Ramos (cell line): ENCODE measurements around the gene MRPS10.

Experiments used
- in situ Hi-C: fragments of 300-500 bp; cut with MboI; formaldehyde crosslinking; loops from one replicate; pipeline ENCODE4 v1.14.3; 2022; ENCODE audit warnings: low sequenced_read_pairs; ENCODE audit not compliant: unreplicated experiment

The MRPS10 gene

GRCh38 chr6:42241915-42242314 is 24.3 kb upstream of the MRPS10 start:
- in situ Hi-C loops, result no loop called here

DNA sequence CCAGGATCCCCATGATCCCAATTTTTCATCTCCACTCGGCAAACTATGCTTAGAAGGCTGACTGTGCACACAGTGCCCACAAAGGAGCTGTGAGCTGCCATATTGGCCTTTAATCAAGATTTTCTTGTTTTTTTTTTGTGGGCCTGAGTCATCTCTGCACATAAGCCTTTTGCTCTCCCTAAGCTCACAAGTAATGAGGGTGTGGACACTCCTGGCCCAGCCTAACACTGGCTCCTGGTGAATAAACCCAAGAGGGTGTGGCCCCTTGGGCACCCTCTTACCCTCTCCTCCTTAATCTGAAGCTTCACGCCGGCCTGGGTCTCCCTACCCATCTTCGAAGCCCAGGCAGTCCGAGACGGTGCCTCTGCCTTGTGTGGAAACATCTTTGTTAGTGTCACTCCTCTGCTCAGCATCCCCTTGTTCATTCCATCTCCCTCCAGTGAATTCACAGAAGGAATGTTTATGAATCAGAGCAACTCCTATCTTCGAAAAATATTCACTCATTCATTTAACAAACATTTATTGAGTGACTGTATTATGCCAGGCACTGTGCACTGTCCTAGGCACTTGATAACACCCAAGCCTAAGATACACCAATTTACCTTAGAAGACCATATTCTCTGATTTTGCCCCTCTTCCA is 22.2 kb upstream of the MRPS10 start:
- in situ Hi-C loops, result no loop called here

- in situ Hi-C loops, result no loop called here
Observed at GRCh38 chr6:42239333-42239732, 21.7 kb upstream of the MRPS10 start.

DNA sequence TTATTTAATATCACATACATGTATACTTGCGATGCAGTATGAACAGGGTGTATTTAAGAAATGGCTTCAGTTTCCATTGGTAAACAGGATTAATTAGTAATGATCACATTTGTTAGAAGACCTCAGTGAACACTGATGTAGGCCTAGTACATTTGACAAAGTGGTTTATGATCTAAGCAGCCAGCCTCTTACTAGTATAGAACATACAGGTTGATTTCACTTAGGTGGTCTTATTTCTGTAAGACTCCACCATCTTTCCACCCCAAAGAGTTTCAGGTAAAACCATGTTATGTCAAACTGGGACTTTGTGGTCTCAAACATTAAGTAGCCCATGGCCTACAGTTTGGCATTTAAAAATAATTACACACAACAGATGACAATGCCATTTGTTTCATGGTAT is 20.2 kb upstream of the MRPS10 start:
- in situ Hi-C loops, result no loop called here

DNA sequence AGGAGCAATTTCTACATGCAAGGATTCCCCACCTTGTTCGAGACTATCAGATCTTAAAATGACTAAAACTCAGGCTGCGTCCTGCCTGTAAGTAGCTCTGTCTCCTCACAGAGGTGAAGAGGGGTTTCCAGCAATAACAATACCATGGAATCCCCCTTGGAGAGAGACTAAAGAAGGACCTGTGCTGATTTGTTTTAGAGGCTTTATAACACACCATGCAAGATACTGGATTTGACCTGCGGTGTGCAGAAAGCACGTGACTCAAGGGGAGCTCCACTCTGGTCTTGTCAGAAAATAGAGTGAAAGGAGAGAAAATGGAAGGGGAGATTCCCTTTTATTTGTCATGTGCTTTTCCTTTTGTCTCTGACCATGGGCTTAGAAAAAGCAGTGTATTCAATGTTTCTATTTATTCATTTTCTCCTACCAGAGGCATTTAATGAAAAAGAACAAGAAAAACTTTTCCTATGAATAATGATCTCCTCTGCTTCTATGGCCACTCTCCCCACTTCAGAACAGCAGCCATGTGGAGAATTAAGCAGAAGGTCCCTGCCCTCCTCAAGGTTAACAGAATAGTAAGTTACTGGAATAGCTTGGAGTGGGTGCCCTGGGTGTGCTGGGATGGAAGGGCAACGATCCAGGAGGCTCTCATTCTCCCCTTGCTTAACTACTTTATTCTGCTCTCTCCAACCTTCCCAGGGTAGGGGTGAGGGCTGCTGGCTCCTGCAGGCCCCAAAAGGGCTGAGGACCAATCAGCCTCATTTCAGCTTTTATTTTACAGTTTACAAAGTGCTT is 19.2 kb upstream of the MRPS10 start:
- in situ Hi-C loops, result no loop called here

DNA sequence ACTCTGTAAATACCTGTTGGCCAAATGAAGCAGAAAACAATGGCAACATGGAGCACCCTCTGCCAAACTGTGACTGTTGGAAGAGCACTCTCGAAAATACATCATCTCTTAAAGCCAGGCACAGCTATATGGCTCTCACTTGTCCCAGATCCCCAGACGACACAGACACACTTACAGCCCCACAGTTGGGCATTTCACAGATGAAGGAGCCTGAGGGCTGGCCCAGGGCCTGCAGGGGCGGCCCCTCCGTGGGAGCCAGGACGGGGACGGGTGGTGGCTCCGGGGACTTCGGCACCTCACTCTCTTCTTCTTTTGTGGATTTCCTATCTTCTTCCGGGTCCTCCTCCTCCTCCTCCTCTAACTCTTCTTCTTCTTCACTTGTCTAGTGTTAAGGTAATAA is 18.4 kb upstream of the MRPS10 start:
- in situ Hi-C loops, result no loop called here

- in situ Hi-C loops, result no loop called here
Observed at GRCh38 chr6:42232035-42232434, 14.4 kb upstream of the MRPS10 start.

DNA sequence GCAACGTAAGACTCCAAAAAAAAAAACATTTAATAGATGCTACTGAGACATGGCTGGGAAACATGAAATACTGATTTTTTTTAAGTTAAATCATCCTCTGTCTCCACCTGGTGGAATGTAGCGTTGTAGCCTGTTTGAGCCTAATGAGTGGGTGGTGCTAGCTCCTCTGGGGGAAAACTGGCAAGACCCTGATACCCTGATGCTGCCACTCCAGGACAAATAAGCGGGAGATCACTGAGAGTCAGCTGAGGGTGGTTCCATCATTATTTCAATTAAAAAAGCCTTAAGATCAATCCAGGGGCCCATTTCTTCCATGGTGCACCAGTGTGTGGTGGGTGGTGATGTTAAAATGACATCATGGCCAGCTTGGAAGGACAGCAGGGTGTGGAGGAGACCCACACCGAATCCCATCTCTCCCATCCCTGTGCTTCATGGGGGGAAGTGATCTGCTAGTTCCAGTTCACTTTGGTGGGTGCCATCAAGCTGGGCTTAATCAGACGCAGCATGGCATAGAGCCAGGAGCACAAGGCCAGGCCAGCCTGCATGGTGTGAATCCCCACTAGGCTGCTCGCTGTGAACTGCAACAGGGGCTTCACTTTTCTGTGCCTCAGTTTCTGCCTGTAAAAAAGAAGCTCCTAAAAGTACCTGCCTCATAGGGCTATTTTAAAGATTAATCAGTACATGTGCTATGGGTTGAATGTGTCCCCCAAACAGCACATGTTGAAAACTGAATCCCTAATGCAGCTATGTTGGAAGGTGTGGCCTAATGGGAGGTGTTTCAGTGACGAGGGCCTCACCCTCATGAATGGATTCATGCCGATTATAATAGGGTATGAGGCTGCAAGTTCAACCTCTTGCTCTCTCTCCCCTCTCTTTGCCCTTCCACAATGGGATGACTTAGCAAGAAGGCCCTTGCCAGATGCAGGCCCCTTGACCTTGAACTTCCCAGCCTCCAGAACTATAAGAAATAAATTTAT is 13.0 kb upstream of the MRPS10 start:
- in situ Hi-C loops, result no loop called here

DNA sequence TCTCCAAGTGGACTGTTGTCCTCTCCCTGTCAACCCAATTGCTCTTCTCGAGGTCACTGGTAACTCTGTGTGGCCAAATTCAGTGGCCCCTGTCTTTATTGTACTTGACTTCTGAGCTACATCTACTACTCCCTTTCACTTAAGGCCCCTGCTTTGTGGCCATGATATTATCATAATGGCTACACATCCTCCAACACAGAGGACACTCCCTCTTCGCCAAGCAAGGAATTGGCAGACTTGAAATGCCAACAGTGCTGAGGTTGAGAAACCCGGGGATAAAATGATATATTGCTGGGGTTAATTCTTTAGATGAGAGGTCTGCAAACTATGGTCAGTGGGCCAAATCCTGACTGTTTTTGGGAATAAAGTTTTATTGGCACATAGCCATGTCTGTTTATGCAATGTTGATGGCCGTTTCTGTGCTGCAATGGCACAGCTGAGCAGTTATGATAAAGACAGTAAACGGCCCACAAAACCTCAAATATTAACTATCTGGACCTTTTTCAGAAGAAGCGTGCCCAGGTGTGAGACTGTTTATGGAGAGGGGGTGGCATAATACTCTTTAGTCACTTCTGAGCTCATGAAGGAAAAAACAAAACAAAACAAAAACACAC is 12.0 kb upstream of the MRPS10 start:
- in situ Hi-C loops, result no loop called here

- in situ Hi-C loops, result no loop called here
Observed at GRCh38 chr6:42228305-42228704, 10.6 kb upstream of the MRPS10 start.

- in situ Hi-C loops, result no loop called here
Observed at GRCh38 chr6:42227173-42227850, 9.7 kb upstream of the MRPS10 start.

GRCh38 chr6:42226645-42227143 is 9.0 kb upstream of the MRPS10 start:
- in situ Hi-C loops, result no loop called here

DNA sequence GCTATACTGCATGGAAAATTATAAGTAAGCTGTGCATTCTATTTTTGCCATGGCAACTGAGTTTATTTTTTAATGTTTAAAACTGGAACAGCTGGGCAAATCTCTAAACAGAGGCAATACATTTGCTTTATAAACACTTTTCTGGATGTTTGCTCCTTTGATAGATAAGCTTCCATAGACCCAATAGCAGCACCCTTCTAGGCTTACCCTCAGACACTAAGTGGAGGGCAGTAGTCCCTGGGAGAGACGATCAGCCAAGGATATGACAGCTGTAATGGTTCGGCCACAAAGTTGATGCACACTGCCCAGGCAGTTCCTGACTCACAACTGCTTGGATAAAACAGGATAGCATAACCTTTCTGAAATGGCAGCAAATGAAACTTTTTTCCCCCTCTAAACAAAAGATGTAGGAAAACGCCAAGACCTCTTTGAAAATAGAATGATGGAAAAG is 8.5 kb upstream of the MRPS10 start:
- in situ Hi-C loops, result no loop called here

GRCh38 chr6:42225419-42225818 is 7.8 kb upstream of the MRPS10 start:
- in situ Hi-C loops, result no loop called here

- in situ Hi-C loops, result no loop called here
Observed at GRCh38 chr6:42225029-42225339, 7.3 kb upstream of the MRPS10 start.

- in situ Hi-C loops, result no loop called here
Observed at GRCh38 chr6:42224222-42225028, 6.8 kb upstream of the MRPS10 start.

- in situ Hi-C loops, result no loop called here
Observed at GRCh38 chr6:42222448-42222847, 4.8 kb upstream of the MRPS10 start.

DNA sequence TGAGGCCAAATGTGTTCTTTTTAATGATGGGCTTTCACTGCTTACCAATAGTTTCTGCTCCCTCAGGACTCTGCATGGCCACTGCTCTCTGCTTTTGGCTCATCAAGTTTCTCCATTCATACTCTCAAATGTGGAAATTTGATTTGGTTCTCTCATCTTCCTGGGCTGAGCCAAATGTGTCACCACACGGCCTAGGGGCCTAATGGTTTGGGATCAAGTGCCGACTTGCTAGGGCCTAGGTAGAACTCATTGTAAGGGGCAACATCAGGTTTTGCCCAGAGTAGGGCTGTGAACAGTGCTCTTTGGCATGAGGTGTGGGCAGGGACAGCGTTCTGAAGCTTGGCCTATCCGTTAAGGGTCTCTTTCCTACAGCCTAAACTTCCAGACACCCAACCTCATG is 3.9 kb upstream of the MRPS10 start:
- in situ Hi-C loops, result no loop called here

GRCh38 chr6:42220807-42221206 is 3.1 kb upstream of the MRPS10 start:
- in situ Hi-C loops, result no loop called here
